UCSD-AML1 (cell line): ENCODE results near the gene PRPS1L1.

ENCODE experiments used
- DNase-seq: peaks from one replicate; lab custom pipeline; 2025; ENCODE audit not compliant: unreplicated experiment; lab: John Stamatoyannopoulos, UW

The PRPS1L1 gene

DNA sequence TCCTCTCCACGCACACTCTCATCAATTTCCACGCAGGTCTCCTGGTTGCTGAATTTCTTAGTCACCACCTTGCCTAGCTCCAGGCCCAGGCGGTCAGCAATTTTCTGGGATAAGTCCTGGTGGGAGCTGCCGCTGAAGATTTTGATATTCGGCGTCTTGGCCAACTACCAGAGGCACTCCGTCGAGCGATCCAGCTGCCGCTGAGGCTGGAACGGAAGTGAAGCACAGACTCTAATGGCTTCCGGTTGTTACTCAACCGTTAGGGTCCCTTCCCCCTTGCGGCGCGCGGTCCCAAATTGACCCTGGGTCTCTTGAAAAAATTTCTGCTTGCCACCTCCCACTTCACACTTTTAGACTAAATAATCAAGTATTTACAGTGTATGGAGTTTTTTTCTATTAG is at the start of gene PRPS1L1:
Gene PRPS1L1 (minus strand): TSS at position 219 of the 400 bp plus-strand sequence.
- DNase-seq, result no peak

DNA sequence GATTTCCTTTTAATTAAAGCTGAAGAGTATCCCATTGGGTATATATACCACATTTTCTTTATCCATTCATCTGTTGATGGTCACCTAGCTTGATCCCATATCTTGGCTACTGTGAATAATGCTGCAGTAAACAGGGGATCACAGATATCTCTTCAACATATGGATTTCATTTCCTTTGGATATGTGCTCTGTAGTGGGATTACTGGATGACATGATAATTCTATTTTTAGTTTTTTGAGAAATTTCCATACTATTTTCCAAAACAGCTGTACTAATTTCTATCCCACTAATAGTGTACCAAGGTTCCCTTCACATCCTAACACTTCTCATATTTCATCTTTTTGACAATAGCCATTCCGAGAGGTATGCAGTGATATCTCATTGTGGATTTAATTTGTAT is 48.8 kb upstream of the PRPS1L1 start:
- no peak for DNase-seq

DNA sequence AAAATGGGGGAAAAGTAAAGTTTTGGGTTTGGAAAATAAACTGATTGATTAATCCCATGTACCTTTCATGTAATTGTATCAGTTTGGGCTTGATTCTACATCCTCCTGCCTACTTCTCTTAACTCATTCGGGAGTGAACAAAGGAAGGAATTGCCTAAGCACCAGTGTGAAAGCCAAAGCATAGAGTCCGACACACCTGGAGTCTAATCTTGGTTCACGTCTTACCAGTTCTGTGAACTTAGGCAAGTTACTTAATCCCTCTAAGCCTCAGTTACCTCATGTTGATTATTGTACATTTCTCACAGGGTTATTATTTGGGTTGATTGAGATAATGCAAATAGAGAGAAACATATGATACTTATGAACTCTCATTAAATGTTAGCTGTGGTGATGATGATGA is 41.1 kb upstream of the PRPS1L1 start:
- DNase-seq, result no peak

DNA sequence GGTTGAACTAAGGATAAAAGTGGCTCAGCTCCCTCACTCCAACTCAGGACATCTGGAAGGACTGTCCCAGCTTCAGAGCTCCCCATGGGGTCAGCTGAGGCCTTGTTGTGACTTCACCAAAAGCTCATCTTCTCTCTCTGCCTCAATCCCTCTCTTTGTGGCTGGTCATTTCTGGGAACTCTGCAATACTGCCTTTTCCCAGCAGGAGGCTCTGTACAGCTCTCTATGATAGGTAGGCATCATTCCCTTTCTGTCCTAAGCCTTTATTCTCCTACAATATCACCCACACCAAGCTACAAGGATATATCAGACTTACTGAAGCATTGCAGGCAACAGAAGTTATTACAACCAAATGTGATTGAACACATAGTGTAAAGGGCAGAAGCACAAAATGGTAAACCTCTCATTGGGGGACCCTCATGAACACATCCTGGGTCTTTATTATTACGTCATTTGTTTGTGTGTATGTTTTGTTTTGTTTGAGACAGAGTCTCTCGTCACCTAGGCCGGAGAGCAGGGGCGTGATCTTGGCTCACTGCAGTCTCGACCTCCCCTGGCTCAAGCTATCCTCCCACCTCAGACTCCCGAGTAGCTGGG is 36.7 kb upstream of the PRPS1L1 start:
- peak; percentile 15 for DNase-seq

DNA sequence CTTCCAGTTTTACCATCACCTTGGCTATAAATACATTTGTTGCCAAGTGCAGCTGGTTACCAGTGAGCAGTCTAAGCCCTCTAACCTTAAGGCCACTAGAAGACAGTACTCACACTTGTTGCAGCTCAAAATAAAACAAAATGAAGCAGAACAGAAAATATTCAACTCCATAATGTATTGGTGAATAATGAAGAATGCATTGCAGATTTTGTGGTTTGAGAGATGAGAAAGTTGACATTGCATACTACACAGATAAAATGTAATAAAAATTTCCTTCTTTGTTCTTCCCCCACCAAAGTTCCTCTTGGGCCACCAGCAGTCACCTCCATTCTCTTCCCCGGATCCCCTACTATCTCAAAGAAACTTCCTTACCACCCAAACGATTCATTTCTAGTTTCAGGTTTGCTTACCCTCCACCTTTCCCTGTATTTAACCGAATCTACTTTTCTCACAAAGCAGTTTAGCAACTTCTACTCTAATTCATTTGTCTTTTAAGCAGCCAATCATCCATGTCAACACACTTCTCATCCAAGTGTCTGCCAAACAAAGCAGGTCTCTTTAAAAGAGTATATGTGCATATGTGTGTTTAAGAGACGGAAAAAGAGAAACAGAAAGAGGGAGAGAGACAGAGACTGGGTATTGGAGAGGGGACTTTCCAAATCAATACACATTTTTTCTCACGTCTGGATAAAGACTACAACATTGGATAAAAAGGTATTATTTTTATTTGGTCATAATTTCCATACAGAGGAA is 35.7 kb upstream of the PRPS1L1 start:
- no peak for DNase-seq

DNA sequence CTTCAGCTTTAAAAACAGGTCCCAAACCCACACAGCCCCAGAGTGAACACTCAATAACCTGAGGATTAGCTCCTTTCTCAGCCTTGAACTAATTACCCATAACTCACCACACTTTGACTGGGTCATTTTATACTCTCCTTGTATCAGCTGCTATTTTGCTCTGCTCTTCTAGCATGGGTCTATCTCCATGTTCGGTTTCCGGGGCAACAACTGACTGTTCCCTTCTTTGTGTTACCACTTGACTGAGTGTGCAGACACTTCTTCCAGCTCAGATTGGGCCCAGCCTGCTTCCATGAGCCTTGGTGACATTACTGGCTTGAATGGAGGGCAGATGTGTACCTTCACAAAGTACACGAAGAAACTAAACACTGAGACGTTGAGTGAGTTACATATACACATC is 31.5 kb upstream of the PRPS1L1 start:
- DNase-seq, result no peak

DNA sequence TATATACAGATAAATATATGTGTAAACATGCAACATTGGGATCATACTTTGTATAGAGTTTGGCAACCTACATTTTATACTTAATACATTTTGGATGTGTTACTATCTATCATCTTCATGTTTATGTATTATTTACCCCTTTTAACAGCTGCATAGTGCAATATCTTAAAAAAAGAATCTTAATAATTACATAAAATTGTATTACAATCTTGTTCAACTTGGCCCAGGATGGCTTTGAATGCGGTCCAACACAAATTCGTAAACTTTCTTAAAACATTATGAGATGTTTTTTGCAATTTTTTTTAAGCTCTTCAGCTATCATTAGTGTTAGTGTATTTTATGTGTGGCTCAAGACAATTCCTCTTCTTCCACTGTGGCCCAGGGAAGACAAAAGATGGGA is 26.3 kb upstream of the PRPS1L1 start:
- DNase-seq, result no peak

DNA sequence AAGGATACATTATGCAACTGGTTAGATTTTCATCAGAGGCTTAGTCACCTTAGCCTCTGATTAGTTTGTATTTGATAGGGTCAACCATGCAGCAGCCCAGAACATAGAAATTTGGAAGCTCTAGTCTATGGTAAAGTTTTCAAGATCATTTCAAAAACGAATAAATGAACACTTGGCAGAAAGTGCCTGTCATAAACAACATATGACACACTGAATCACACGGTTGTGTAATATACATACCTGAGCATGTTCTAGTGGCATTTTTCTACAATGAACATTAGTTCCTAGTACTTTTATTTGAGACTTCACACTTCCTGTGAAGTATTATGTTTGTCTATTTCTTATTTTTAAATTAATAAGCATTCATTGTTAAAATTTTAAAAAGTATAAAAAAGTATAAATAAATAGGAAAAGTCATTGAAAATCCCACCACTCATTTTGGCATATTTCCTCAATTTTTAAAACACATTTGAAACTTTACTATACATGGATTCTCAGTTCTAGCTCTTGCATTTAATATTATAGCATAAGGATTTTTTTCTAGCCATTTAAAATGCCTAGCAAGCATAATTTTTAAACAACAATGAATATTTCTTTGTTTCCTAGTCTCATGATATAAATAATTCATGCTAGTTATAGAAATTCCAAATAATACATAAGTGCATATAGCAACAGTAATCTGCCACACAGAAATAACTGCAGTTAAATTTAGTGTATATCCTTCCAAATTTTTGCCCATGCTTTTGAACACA is 25.7 kb upstream of the PRPS1L1 start:
- DNase-seq, result no peak

DNA sequence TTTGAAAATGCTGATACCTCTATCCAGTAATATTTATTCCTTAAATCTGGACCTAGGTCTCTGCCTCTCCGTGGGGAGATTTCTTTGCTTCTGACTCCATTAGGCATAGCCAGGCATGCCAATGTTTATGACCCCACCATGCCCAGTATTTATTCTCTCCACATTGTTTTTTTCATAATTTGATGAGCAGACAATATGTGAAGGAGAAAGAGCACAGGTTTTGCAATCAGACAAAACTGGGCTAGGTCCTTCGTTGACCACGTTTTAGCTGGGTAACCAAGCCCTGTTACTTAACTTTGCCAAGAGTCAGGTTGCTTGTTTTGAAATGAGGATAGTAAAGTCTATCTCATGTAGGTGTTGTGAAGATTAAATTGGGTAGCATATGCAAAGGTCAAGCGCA is 21.6 kb upstream of the PRPS1L1 start:
- DNase-seq, result no peak

DNA sequence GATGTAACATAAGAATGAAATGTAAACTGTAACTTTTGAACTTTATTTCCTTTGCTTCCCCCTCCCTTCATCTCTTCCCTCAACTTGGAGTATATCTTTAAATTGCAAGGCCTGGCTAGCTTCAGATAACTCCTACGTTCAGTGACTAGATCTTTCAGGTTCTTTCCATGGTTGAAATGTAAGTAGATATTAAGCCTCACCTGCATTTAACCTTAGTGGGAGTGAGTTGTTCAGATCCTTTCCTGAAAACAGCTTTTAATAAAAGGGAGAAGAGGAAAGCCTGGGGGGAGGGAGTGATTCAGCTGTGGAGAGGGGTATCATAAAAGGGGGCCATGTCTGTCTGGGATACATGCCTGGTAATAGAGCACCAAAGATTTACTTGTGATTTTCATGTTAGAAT is 19.0 kb upstream of the PRPS1L1 start:
- no peak for DNase-seq

DNA sequence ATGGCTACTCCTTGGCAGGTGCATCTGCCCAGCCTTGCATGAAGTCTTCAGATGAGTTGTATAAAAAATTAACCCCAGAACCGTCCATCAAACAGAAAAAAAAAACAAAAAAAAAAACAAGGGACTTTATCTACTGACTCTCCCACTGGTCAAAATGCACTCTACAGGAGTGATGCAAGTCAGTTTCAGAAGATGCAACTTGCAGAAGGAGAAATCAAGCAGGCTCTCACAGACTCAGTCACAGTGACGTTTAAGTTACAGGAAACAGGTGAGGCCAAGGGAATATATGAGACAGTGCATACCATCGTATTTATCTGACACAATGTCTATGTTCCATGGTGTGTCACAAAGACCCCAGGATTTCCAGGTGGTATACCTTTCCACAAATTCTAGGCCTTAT is 17.5 kb upstream of the PRPS1L1 start:
- DNase-seq, result no peak

DNA sequence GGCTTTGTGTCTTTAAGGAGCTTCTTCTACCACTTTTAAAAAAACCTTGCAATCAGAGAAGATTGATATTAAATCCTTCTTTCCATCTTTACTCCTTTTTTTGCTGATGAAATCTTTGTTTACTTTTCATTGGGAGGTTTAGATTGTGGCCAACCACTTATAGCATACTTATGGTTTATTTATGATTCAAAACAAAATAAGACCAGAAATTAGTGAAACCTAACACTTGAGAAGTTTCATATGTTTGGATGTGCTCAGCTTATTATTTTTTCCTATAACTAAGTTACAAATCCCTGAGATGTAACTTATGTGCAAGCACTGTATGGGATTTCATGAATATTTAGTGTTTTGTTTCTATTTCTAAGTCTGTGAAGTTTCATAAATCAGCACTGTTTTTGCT is 13.5 kb upstream of the PRPS1L1 start:
- DNase-seq, result no peak

DNA sequence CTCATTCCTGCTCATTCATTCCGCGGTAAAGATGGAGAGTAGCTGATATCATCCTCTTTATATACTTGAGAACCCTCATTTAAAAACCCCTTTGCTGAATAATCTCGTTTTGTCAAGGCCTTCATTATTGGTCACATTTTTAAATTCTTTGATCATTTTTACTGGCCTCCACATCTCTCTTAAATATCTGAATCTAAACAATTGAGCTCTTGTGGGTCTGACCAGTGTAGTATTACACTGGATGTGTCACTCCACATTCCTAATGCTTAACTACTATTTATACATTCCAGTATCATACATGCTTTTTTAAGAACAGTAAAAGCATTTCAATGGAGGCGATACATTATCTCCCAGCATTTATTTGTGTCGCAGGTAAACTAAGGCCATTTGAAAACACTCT is 12.6 kb upstream of the PRPS1L1 start:
- no peak for DNase-seq

DNA sequence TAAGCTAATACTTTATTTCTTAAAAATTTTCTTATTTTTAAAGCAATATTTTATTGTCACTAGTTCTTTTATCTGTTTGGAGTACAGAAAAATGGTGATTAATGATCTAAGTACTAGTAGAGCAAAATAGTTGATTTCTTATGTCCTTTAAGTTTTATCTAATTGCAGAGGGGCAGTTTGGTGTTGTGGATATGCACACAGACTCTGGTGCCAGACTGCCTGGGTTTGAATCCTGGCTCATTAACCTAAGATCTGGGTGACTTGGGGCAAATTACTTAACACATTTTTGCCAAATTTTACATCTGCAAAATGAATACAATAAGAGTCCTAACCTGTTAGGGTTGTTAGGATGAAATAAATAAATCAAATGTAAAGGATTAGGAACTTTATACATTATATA is 10.7 kb upstream of the PRPS1L1 start:
- DNase-seq, result no peak

DNA sequence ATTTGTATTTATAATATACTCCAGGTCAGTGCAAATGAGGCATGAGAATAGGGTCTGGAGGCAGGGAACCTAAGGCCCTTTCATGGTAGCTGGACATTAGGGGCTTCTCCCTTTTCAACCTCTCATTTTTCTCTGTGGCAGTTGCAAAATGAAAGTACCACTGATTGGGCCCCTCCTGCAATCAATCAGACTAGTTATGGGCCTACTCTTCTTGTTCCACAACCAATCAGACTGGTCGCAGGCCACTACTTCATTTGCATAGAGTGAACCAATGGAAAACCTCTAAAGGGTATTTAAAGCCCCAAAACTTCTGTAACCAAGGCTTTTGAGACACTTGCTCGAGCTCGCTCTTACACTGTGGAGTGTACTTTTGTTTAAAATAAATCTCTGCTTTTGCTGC is 10.0 kb upstream of the PRPS1L1 start:
- no peak for DNase-seq

DNA sequence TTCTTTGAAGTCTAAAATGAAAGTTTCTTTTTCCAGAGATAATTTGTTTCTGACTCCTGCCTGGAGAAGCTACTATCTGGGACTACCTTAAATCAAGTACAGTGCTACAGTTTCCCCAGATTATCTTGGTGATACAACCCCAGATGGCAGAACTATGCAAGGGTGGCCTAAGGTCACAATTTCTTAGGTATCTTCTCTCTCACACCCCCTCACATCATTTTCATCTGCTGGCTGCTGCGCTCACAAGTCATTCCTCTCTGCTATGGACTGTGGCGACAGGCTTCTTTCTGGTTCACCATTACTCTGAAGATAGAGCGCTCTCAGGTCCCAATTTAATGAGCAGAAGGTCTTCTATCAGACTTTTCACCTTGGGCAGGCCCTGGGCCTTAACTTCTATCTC is 9.1 kb upstream of the PRPS1L1 start:
- no peak for DNase-seq

DNA sequence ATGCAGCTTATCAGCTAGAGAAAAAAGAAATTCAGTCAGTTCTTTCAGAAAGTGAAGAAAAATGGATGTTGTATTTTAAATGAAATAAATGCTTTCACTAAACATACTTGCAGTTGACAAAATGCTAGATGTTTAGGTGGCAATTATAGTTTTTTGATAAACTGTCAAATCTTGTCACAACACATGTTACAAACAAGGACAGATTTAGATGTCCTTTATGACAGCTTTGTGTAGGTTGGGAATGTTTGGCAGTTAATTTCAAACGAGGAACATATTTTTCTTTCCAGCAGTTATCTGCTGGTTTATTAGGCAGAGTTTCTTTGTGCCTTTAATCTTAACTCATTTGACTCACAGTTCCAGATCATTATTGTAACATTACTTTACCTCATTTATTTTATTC is 3.1 kb upstream of the PRPS1L1 start:
- DNase-seq, result no peak

DNA sequence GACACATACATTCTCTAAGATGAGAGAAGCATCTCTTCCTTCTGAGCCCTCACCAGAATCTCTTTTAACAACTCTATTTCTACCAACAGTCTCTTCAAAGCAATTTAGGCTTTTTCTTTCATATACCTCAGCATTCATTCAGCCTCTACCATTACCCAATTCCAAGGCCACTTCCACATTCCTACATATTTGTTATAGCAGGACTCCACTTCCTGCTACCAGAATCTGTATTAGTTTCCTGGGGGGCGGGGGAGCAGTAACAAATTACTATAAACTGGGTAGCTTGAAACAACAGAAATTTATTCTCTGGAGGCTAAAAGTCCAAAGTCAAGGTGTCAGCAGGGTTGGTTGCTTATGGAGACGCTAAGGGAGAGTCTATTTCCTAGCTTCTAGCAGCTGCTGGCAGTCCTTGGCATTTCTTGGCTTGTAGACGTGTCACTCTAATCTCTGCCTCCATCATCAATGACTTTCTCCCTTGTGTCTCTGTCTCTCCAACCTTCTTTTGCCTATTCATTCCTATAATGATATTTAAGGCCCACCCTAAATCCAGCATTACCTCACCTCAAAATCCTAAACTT is 7.4 kb downstream of the PRPS1L1 start:
- no peak for DNase-seq

DNA sequence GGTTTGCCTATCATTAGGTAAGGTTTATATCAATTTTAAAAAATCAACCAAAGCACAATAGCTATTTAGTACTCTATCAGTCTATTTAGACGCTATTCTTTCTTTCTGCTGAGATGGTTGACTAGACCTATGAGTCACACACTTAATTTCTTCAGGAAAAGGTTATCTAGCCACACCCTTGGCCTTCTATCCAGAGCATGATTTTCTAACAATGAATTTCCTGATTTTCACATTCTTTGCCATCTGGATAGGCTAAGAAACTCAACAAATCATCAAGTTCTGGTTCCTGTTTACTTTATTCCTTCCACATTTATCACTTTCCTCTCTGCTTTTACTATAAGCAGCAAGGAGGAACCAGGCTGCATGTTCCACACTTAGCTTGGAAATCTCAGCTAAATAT is 8.1 kb downstream of the PRPS1L1 start:
- no peak for DNase-seq

DNA sequence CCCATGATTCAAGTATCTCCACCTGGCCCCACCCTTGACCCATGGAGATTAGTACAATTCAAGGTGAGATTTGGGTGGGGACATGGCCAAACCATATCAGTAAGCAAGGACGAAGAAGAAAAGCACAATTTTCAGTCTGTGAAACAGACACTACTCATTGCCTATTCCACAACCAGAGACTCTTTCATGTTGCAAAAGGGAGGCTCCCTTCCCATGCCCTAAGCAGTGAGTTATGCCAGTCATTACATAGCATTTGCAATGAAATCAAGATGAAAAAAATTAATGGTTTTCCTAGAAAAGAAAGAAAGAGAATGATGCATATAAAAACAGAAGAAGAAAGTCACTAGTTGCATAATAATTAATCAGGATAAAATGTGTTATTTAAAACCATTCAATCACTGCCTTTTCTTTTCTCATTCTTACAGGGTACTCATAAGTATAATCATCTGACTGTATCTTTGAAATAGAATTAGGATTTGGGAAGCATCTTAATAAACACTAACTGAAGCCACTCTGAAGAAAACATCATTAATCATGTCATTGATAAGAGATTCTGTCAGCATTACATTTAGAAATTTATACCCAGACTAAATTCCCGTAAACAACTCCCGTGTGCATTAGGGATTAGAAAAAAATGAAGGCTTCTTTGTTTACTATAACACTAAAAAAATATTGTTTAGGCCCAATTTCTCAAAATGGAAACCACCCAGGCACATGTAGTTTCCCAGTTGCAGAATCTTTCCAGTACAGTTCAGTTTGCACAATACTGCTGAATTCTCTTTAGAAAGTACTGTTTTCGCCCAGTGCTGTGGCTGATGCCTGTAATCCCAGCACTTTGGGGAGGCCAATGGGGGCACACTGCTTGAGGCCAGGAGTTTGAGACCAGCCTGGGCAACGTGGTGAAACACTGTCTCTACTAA is 9.1 kb downstream of the PRPS1L1 start:
- DNase-seq, result no peak
